Lower lobe of right lung (tissue), 2 donors: Measurements from ENCODE around the gene BTN3A1. TPM values are rescaled to one million over a fixed set of nuclear protein-coding genes. Genes with fewer than 3 reads are reported as not detected.

Experiments used
- ATAC-seq, 2 donors: fragments of 200-7000 bp; cut with Tn5 transposase; one replicate each; pipeline ENCODE4 v1.9.1; 2020 to 2022; ENCODE audit warnings: mild to moderate bottlenecking in 2 of 2, moderate library complexity in 2 of 2
- DNase-seq: peaks from one replicate; pipeline ENCODE4 v3.0.0-alpha.2; 2020
- H3K27ac ChIP-seq: fragments of 200-600 bp; one replicate; pipeline ENCODE4 v1.8.0; 2022
- H3K27me3 ChIP-seq: fragments of 200-600 bp; one replicate; pipeline ENCODE4 v1.8.0; 2022; ENCODE audit warnings: low read depth
- H3K36me3 ChIP-seq: fragments of 200-600 bp; one replicate; pipeline ENCODE4 v1.8.0; 2022; ENCODE audit warnings: mild to moderate bottlenecking
- H3K4me1 ChIP-seq: fragments of 200-600 bp; one replicate; pipeline ENCODE4 v1.8.0; 2022
- H3K4me3 ChIP-seq: fragments of 200-600 bp; one replicate; pipeline ENCODE4 v1.8.0; 2022; ENCODE audit warnings: mild to moderate bottlenecking
- H3K9me3 ChIP-seq: fragments of 200-600 bp; one replicate; pipeline ENCODE4 v1.8.0; 2022
- intact Hi-C: fragments of 100-400 bp; cut with DNase I; formaldehyde crosslinking; loops from one replicate; pipeline ENCODE4 v1.11.0; 2022
- total RNA-seq: library from RNA; stranded (reverse); fragmentation: NEBNext Ultra II Directional; extraction: Animal tissue kit (Norgen Biotek cat#: 25700); gene quantifications from one replicate; pipeline ENCODE4 v1.2.1, GENCODE V29; 2021
- TF ChIP-seq, protein P1 (sequence below): fragments of 200-600 bp; IDR thresholded peaks from one replicate; pipeline ENCODE4 v1.8.0; 2022; ENCODE audit warnings: antibody characterized with exemption, mild to moderate bottlenecking
- donor health status: DM: no; HTN: yes; CAD: no; lungs with severe emphysema.

Gene BTN3A1
- total RNA-seq, 1 donor from 2014 or later: 53.2 TPM

DNA sequence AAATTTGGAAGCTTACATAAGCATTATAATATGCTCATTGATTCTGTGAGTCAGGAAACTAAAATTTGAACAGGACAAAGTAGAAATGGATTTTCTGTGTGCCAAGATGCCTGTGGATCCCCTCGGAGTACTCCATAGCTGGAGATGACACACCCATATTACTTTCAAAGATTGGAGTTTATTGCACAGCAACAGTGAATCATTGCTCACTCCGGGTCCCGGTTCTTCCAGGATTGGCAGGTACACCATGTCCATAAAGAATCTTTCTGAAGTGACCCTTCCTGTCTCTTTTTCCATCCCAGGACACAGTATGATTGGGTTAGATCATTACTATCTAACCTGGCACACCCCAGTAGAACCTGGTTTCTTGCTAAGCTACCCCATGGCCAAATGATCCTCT lies 21.8 kb upstream of the BTN3A1 start:
- no peak for ATAC-seq
- intact Hi-C loops: no loop called here
- H3K27ac ChIP-seq: no peak overlapping the region

DNA sequence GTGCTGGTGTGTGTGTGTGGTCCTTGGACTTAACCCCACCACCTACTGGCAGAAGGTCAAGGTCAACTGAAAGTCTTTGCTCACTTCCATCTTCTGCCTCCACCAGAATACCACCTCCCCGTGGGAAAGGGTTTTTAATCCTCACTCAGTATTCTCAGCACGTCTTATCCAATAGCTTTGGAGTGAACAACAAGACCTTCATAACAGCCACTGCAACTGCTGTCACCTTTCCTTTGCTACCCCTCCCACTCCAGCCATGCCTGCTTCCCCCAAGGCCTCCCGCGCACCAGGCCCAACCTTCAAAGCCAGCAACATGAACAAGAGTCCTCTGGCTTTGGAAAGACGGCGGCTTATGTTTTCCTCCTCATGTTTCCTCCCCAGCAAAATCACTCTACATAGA lies 20.0 kb upstream of the BTN3A1 start:
- Histone ChIP-seq H3K9me3 (no peaks in the 10 kb centered on the region), H3K27ac (no peak overlapping the region), H3K36me3 (peaks cover 5% of the 10 kb centered on the region), H3K4me3 (no peak overlapping the region), H3K27me3 (no peaks in the 10 kb centered on the region), H3K4me1 (peaks cover 19% of the 10 kb centered on the region)
- no peak for ATAC-seq
- DNase-seq: no peak
- TF ChIP-seq, protein P1, sequence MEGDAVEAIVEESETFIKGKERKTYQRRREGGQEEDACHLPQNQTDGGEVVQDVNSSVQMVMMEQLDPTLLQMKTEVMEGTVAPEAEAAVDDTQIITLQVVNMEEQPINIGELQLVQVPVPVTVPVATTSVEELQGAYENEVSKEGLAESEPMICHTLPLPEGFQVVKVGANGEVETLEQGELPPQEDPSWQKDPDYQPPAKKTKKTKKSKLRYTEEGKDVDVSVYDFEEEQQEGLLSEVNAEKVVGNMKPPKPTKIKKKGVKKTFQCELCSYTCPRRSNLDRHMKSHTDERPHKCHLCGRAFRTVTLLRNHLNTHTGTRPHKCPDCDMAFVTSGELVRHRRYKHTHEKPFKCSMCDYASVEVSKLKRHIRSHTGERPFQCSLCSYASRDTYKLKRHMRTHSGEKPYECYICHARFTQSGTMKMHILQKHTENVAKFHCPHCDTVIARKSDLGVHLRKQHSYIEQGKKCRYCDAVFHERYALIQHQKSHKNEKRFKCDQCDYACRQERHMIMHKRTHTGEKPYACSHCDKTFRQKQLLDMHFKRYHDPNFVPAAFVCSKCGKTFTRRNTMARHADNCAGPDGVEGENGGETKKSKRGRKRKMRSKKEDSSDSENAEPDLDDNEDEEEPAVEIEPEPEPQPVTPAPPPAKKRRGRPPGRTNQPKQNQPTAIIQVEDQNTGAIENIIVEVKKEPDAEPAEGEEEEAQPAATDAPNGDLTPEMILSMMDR: no peak
- intact Hi-C loops: no loop called here

More for the DNA sequence above, 21.8 kb upstream of the BTN3A1 start:
- Histone ChIP-seq H3K4me1 (peaks cover 14% of the 10 kb centered on the region), H3K27me3 (no peaks in the 10 kb centered on the region), H3K4me3 (no peak overlapping the region), H3K36me3 (peaks cover 7% of the 10 kb centered on the region), H3K9me3 (no peaks in the 10 kb centered on the region)
- no peak for DNase-seq
- TF ChIP-seq, protein P1: no peak

DNA sequence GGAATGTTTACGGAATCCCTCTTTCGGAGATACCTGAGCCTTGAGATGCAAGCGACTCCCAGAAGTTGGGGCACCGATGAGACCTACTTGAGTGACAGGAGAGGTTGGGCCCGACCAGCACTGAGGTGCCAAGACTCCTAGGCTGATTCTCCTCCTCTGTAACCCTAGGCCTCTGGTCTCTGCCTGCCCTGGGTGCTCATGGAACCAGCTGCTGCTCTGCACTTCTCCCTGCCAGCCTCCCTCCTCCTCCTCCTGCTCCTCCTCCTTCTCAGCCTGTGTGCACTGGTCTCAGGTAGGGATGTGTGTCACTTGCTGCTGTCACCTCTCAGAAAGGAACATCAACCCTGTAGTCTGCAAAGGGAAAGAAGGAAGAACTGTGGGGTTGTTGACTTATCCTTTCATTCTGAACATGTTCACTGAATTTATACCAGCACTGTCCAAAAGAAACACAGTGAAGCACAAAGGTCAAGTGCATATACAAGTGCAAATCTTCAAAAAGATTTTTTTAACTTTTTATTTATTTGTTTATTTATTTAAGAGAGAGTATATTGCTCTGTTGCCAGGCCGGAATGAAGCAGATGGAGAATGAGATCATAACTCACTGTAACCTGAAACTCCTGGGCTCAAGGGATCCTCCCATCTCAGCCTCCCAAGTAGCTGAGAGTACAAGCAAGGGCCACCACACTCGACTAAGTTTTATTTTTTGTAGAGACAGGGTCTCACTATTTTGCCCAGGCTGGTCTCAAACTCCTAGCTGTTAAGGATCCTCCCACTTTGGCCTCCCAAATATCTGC lies 18.3 kb upstream of the BTN3A1 start:
- no peak for DNase-seq
- ATAC-seq: peak; percentile 63 to 79
- H3K4me3 ChIP-seq: peak overlapping the region; percentile 68
- intact Hi-C loops: no loop called here
- H3K27me3 ChIP-seq: no peaks in the 10 kb centered on the region
- peaks cover 11% of the 10 kb centered on the region for H3K36me3 ChIP-seq
- peak overlapping the region; percentile 70 for H3K27ac ChIP-seq
- TF ChIP-seq, protein P1: no peak
- H3K9me3 ChIP-seq: no peaks in the 10 kb centered on the region
- peaks cover 19% of the 10 kb centered on the region for H3K4me1 ChIP-seq

DNA sequence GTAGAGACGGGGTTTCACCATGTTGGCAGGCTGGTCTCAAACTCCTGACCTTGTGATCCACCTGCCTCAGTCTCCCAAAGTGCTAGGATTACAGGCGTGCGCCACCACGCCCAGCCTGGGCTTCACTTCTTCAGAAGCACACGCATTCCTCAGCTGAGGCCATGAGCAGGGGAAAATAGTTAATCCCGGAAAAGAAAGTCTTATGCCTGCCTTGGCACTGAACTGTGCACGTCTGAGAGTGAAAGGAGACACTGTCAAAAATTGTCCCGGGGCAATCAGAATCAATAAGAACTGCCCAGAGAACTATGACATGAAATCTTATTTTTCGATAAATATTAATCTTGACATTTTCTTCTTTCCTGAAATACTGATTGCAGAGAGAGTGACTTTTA lies 16.3 kb upstream of the BTN3A1 start:
- H3K9me3 ChIP-seq: no peaks in the 10 kb centered on the region
- ATAC-seq: no peak

DNA sequence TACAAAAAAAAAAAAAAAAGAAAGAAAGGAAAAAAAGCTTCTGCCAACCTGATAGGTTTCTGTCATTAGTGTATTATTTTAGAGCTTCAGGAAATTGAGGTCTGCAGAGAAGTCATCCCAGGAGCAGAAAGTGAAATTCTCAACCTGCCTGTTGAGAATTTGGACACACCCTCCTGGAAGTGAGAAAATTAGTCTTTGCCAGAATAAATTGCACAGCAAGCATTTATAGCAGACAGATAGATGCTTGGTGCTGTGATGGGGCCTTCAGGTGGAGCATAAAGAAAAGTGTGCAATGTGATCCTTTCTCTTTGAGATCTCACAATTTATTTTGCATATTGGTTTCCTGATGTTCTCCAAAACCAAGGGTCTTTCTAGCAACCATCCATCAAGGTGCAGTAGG lies 14.5 kb upstream of the BTN3A1 start:
- ATAC-seq (no peak), DNase-seq (no peak)
- no peak overlapping the region for H3K27ac ChIP-seq
- H3K27me3 ChIP-seq: no peaks in the 10 kb centered on the region
- no peaks in the 10 kb centered on the region for H3K9me3 ChIP-seq
- intact Hi-C loops: no loop called here
- TF ChIP-seq, protein P1: no peak
- peaks cover 19% of the 10 kb centered on the region for H3K4me1 ChIP-seq
- no peak overlapping the region for H3K4me3 ChIP-seq
- peaks cover 43% of the 10 kb centered on the region for H3K36me3 ChIP-seq

More for the DNA sequence above, 16.3 kb upstream of the BTN3A1 start:
- peaks cover 19% of the 10 kb centered on the region for H3K4me1 ChIP-seq
- DNase-seq: no peak
- TF ChIP-seq, protein P1: no peak
- H3K27me3 ChIP-seq: no peaks in the 10 kb centered on the region
- peaks cover 26% of the 10 kb centered on the region for H3K36me3 ChIP-seq
- no peak overlapping the region for H3K4me3 ChIP-seq
- intact Hi-C loops: no loop called here
- H3K27ac ChIP-seq: no peak overlapping the region
